Measurements from ENCODE around the gene SUGCT. TPM values are rescaled to one million over a fixed set of nuclear protein-coding genes. Genes with fewer than 3 reads are reported as not detected.

The SUGCT gene
- total RNA-seq, 1 donor from 2014 or later, result 7.1 TPM

DNA sequence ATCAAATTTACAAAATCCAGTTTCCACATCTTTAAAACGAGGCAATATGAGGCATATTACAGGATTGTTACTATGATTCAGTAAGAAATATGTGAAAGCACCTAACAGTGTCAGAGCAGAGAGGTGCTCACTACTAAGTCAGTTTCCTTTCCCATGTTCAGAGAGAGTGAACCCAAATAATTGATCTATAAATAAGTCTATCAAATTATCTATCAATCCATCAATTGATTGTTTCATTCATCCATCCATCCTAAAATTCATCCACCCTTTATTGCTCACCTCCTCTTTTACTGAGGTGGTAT, 340.8 kb downstream of the SUGCT start:
- DNase-seq (ENCODE audit: extremely low spot score, unreplicated experiment), result no peak
- H3K36me3 Mint-ChIP-seq, result no peaks in the 10 kb centered on the region
- no peaks in the 10 kb centered on the region for H3K4me1 Mint-ChIP-seq (ENCODE audit: unreplicated experiment)
- no peak overlapping the region for H3K27ac Mint-ChIP-seq
- TF ChIP-seq, protein P1, sequence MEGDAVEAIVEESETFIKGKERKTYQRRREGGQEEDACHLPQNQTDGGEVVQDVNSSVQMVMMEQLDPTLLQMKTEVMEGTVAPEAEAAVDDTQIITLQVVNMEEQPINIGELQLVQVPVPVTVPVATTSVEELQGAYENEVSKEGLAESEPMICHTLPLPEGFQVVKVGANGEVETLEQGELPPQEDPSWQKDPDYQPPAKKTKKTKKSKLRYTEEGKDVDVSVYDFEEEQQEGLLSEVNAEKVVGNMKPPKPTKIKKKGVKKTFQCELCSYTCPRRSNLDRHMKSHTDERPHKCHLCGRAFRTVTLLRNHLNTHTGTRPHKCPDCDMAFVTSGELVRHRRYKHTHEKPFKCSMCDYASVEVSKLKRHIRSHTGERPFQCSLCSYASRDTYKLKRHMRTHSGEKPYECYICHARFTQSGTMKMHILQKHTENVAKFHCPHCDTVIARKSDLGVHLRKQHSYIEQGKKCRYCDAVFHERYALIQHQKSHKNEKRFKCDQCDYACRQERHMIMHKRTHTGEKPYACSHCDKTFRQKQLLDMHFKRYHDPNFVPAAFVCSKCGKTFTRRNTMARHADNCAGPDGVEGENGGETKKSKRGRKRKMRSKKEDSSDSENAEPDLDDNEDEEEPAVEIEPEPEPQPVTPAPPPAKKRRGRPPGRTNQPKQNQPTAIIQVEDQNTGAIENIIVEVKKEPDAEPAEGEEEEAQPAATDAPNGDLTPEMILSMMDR (conservative IDR thresholded peaks at IDR 0.05), result no peak
- no peak overlapping the region for H3K4me3 Mint-ChIP-seq
- no peaks in the 10 kb centered on the region for H3K9me3 Mint-ChIP-seq
- H3K27me3 Mint-ChIP-seq, result no peaks in the 10 kb centered on the region

GRCh38 chr7:40477094-40477493, 342.3 kb downstream of the SUGCT start:
- no peak for DNase-seq (ENCODE audit: extremely low spot score, unreplicated experiment)
- H3K27me3 Mint-ChIP-seq, result no peaks in the 10 kb centered on the region
- H3K27ac Mint-ChIP-seq, result no peak overlapping the region
- H3K4me1 Mint-ChIP-seq (ENCODE audit: unreplicated experiment), result no peaks in the 10 kb centered on the region
- H3K36me3 Mint-ChIP-seq, result no peaks in the 10 kb centered on the region
- H3K9me3 Mint-ChIP-seq, result no peaks in the 10 kb centered on the region
- TF ChIP-seq, protein P1 (conservative IDR thresholded peaks at IDR 0.05), result no peak
- no peak overlapping the region for H3K4me3 Mint-ChIP-seq

DNA sequence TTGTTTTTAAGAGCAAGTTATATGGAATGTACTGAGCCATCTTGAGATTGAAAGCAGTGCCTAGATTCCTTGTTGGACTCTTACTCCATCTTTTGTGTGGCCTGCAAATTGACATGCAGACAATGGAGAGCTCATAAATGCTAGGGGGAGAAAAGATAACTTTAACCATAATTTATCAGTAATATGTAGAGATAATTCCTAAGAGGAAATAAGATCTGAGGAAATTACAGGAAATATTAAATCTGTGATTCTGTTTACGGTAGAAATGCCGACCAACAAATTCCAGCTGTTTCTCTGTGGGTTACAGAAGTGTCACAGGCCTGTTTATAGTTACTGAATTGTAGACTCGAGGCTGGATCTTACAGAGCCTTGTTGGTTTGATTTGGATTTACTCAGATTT, 348.0 kb downstream of the SUGCT start:
- Mint-ChIP-seq H3K4me3 (no peak overlapping the region), H3K27me3 (no peaks in the 10 kb centered on the region), H3K27ac (no peak overlapping the region), H3K4me1 (ENCODE audit: unreplicated experiment) (no peaks in the 10 kb centered on the region), H3K36me3 (no peaks in the 10 kb centered on the region), H3K9me3 (no peaks in the 10 kb centered on the region)
- TF ChIP-seq, protein P1 (conservative IDR thresholded peaks at IDR 0.05), result no peak
- no peak for DNase-seq (ENCODE audit: extremely low spot score, unreplicated experiment)

- no peaks in the 10 kb centered on the region for H3K27me3 Mint-ChIP-seq
- TF ChIP-seq, protein P1 (conservative IDR thresholded peaks at IDR 0.05), result no peak
- H3K4me3 Mint-ChIP-seq, result no peak overlapping the region
- no peaks in the 10 kb centered on the region for H3K4me1 Mint-ChIP-seq (ENCODE audit: unreplicated experiment)
- H3K27ac Mint-ChIP-seq, result no peak overlapping the region
- H3K9me3 Mint-ChIP-seq, result no peaks in the 10 kb centered on the region
- DNase-seq (ENCODE audit: extremely low spot score, unreplicated experiment), result no peak
- peaks cover 1% of the 10 kb centered on the region for H3K36me3 Mint-ChIP-seq
Observed at GRCh38 chr7:40483630-40484029, 348.8 kb downstream of the SUGCT start.

DNA sequence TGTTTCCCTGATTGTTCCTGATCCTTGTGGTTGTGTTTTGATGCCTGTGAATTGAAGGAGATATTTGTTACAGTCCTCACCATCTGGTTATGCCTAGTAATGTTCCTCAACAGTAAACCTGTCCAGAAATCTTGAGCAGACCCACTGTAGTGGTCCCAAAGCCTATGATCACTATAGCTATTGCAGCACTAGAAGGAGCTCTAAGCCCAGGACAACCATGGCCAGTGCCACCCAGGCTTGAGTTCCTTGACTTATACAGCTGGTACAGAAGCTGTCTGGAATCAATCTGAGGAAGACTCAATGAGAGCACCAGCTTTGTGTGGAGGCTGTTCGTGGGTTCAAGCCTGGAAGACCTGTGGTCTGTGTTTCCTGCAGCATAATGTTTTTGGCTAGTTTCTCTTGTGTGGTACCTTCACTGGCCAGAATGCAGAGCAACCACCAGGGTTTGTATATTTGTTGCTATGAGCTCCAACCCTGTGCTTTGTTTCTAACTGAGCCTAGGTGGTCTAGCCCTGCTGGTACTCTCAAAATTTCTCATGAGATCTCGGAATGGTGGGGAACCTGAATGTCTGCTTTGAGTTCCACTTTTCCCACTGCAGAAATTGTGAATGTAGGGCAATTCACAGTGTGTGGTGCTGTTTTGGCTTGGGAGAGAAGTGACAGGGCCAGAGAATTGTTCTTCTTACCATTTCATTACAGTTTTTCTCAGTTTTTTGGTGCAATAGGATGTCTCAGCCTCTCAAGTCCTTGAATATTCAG, 355.2 kb downstream of the SUGCT start:
- Mint-ChIP-seq H3K4me1 (ENCODE audit: unreplicated experiment) (peaks cover 17% of the 10 kb centered on the region), H3K27ac (no peak overlapping the region), H3K9me3 (no peaks in the 10 kb centered on the region), H3K36me3 (peaks cover 4% of the 10 kb centered on the region), H3K4me3 (no peak overlapping the region), H3K27me3 (no peaks in the 10 kb centered on the region)
- DNase-seq (ENCODE audit: extremely low spot score, unreplicated experiment), result no peak
- TF ChIP-seq, protein P1 (conservative IDR thresholded peaks at IDR 0.05), result no peak

DNA sequence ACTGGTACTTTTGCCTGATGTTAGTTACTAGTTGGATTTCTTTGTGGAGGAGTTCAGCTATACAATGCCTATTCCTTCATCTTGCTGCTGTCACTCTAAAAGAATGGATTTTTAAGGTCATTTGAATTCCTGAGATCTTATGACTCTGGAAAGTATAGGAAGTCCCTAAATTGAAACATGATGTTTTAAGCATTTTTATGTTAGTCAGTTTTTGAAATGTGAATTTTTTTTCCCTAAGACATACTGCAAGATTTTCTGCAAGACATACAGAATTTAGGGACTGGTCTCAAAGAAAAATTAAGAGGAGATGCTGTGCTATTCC, 355.8 kb downstream of the SUGCT start:
- no peak for DNase-seq (ENCODE audit: extremely low spot score, unreplicated experiment)
- TF ChIP-seq, protein P1 (conservative IDR thresholded peaks at IDR 0.05), result no peak
- Mint-ChIP-seq H3K27ac (no peak overlapping the region), H3K4me3 (no peak overlapping the region), H3K27me3 (no peaks in the 10 kb centered on the region), H3K4me1 (ENCODE audit: unreplicated experiment) (peaks cover 17% of the 10 kb centered on the region), H3K9me3 (no peaks in the 10 kb centered on the region), H3K36me3 (peaks cover 4% of the 10 kb centered on the region)

Data from type B pancreatic cell (in vitro differentiated cells).